Spinal cord (tissue), 10 donors: ENCODE measurements around the gene TYR. TPM values are rescaled to one million over a fixed set of nuclear protein-coding genes. Genes with fewer than 3 reads are reported as not detected.
"Not testable (repeated sequence)": the region's sequence is repeated elsewhere in the genome, so short reads cannot be mapped to it uniquely, and the experiment has no call there.

Experiments
- DNase-seq, 6 donors: peaks; one replicate each; pipeline versions ENCODE4 v3.0.0 to v3.0.0-alpha.2; 2013 to 2015; ENCODE audit warnings: low spot score in 6 of 6, low read depth in 4 of 6
- H3K27ac ChIP-seq: one replicate; pipeline ENCODE4 v1.5.1; 2013; ENCODE audit warnings: low read depth, low read length, control low read depth
- H3K27me3 ChIP-seq: one replicate; pipeline ENCODE4 v1.6.1; 2013; ENCODE audit warnings: low read length; ENCODE audit not compliant: control insufficient read depth, insufficient read depth
- H3K36me3 ChIP-seq: one replicate; pipeline ENCODE4 v1.6.1; 2013; ENCODE audit warnings: low read length; ENCODE audit not compliant: control insufficient read depth, insufficient read depth
- H3K4me1 ChIP-seq: one replicate; pipeline ENCODE4 v1.6.1; 2013; ENCODE audit warnings: low read length; ENCODE audit not compliant: control insufficient read depth, insufficient read depth
- H3K4me3 ChIP-seq: one replicate; pipeline ENCODE4 v1.5.1; 2013; ENCODE audit warnings: low read depth, low read length, control low read depth
- H3K9me3 ChIP-seq: one replicate; pipeline ENCODE4 v1.6.1; 2013; ENCODE audit warnings: low read length; ENCODE audit not compliant: control insufficient read depth, insufficient read depth
- WGBS: methylation state at CpG from one replicate; pipeline ENCODE4 v1.1.5; 2013; ENCODE audit warnings: missing lambda C conversion rate; ENCODE audit not compliant: insufficient coverage; 5-methylcytosine and 5-hydroxymethylcytosine counted together
- polyA plus RNA-seq, 2 donors: library from polyadenylated mRNA; unstranded; fragments of 120-200 nt; gene quantifications; one replicate each; pipeline ENCODE4 v1.2.1, GENCODE V29; 2013; ENCODE audit not compliant: insufficient read length in 2 of 2
- total RNA-seq, 2 donors: library from RNA; depleted of rRNA in 1 of 2; stranded (reverse); fragments of 120-200 nt in 1 of 2; fragments of >200 nt in 1 of 2; gene quantifications; one replicate each; pipeline versions ENCODE4 v1.2.3 to v1.2.4, GENCODE V29; 2013 to 2014
- donor health status: healthy.

TYR gene
- total and polyA plus RNA-seq, 4 donors, result 0.20 to 0.61 TPM; not detected in 2

- not testable (repeated sequence) for H3K4me3 ChIP-seq, H3K9me3 ChIP-seq, DNase-seq, H3K27ac ChIP-seq, H3K4me1 ChIP-seq, H3K27me3 ChIP-seq, H3K36me3 ChIP-seq
- WGBS, result no CpG with 5 or more reads among the region's 4 CpGs
These were observed 159.5 kb downstream of the TYR start for GRCh38 chr11:89337100-89337650.

- H3K27me3 ChIP-seq, H3K27ac ChIP-seq, H3K36me3 ChIP-seq, H3K4me3 ChIP-seq, H3K9me3 ChIP-seq, DNase-seq, H3K4me1 ChIP-seq: not testable (repeated sequence)
- WGBS, result no CpG with 5 or more reads among the region's 2 CpGs
These were observed 160.4 kb downstream of the TYR start for GRCh38 chr11:89338073-89338472.

- H3K27me3 ChIP-seq, H3K36me3 ChIP-seq, DNase-seq, H3K27ac ChIP-seq, H3K9me3 ChIP-seq, H3K4me3 ChIP-seq, H3K4me1 ChIP-seq: not testable (repeated sequence)
These were observed 162.8 kb downstream of the TYR start for GRCh38 chr11:89340450-89340849.

- WGBS, result no CpG with 5 or more reads among the region's 3 CpGs
- H3K4me3 ChIP-seq, H3K27ac ChIP-seq, H3K9me3 ChIP-seq, H3K4me1 ChIP-seq, DNase-seq, H3K27me3 ChIP-seq, H3K36me3 ChIP-seq: not testable (repeated sequence)
These were observed 165.4 kb downstream of the TYR start for GRCh38 chr11:89342880-89343572.

Other genes starting within 250 kb of the TYR start
- 100 to 1,000 TPM in 1 of 2 donors, 10 to 100 TPM in 1; 19.7 to 104 TPM for gene GRM5, start 111.9 kb upstream of the TYR start, total RNA-seq
- 10 to 100 TPM; 28.1 to 39.7 TPM for gene GRM5, start 111.9 kb upstream of the TYR start, polyA plus RNA-seq